OCI-M2 (cell line): ENCODE data around the gene CLEC12A.
"Not testable (repeated sequence)": the region's sequence is repeated elsewhere in the genome, so short reads cannot be mapped to it uniquely, and the experiment has no call there.

Experiments
- DNase-seq: peaks from one replicate; lab custom pipeline; 2025; ENCODE audit not compliant: unreplicated experiment; lab: John Stamatoyannopoulos, UW

Gene CLEC12A

GRCh38 chr12:9961901-9962300 lies 9.3 kb upstream of the CLEC12A start:
- no peak for DNase-seq

DNA sequence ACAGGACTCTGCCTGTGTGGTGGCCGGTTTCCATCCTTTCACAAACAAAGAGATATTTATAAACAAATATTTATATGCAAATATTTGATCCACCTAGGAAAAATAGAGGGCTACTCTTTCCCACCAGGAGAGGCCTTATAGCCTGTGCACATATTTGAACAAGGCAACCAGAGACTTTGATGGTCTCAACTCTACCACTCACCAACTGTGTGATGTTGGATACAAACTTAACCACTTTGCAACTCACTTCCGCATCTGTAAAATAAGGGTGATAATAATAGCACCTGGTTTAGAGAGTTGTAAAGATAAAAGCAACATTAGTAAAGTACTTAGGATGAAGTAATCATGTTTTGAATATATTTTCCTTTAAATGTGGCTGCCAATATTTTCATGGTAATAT lies 1.5 kb upstream of the CLEC12A start:
- DNase-seq, result no peak

DNA sequence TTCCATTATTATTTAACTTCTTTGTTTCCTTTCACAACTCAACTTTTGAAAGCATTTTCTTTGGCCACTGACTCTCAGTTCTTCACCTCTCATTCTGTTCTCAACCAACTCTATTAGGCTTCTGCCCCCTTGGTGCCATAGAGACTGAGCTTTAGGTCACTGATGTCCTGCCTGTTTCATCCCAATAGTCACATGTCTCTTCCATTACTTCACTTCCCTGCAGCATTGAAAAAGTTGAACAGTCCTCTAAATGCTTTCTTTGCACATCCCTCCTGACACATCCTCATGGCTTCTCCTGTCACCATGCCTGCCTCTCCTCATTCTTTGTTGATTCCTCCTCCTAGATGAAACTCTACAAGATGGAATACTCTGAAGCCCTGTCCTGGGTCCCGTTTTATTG lies 2.7 kb downstream of the CLEC12A start:
- no peak for DNase-seq

DNA sequence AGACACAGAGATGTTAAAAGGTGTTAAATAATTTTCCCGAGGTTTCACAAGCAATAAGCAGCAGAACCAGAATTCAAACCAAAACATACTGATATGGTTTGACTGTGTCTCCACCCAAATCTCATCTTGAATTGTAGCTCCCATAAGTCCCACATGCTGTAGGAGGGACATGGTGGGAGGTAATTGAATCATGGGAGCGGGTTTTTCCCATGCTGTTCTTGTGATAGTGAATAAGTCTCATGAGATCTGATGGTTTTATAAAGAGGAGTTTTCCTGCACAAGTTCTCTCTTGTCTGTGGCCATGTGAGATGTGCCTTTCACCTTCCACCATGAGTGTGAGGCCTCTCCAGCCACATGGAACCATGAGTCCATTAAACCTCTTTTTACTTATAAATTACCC lies 3.5 kb downstream of the CLEC12A start:
- DNase-seq, result not testable (repeated sequence)

- no peak for DNase-seq
Measured at GRCh38 chr12:9975614-9976013, 4.4 kb downstream of the CLEC12A start.

DNA sequence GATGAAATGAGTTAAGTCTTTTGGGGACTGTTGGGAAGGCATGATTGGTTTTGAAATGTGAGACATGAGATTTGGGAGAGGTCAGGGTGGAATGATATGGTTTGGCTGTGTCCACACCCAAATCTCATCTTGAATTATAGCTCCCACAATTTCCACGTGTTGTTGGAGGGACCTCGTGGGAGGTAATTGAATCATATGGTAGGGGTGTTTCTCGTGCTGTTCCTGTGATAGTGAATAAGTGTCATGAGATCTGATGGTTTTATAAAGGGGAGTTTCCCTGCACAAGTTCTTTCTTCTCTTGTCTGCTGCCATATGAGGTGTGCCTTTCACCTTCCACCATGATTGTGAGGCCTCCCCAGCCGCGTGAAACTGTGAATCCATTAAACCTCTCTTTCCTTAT lies 5.4 kb downstream of the CLEC12A start:
- not testable (repeated sequence) for DNase-seq

DNA sequence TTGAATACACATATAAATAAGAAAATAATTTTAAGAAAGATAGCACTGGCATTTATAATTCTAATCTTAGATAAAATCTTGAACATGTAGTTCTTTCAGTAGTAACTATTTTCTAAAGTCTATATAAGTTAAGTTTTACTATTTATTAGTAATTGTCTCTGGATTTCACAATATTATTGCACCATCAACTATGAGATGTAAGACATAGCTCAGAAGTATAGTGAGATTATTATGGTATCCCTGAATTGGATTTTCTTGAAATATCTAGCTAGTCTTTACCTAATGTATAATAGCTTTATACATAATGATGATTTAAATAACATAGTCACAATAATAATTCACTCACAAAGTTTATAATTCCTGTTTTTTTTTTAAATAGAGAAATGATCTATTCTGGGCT lies 6.7 kb downstream of the CLEC12A start:
- DNase-seq, result no peak

DNA sequence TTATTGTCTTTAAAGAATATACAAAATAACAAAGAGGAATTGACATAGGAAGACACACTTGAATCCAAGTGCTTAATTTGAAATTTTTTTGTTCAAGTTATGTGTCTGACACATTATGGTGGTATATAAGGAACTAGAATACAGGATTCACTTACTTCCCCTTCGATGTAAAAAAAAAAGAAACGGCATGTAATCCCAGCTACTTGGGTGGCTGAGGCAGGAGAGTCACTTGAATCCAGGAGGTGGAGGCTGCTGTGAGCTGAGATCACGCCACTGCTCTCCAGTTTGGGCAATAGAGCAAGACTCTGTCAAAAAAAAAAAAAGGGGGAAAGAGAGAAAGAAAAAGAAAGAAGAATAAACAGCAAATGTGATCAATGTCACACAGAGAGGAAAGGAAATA lies 8.9 kb downstream of the CLEC12A start:
- no peak for DNase-seq

- DNase-seq, result no peak
Measured at GRCh38 chr12:9991876-9992275, 20.7 kb downstream of the CLEC12A start.

- DNase-seq, result no peak
Measured at GRCh38 chr12:9992296-9992695, 21.1 kb downstream of the CLEC12A start.

GRCh38 chr12:9999016-9999415 lies 27.8 kb downstream of the CLEC12A start, which contains the start of gene CLEC1B:
TSS of gene CLEC1B (minus strand) at chr12:9999121. CDS start at chr12:9999100, 21 bp downstream.
- no peak for DNase-seq

- no peak for DNase-seq
Measured at GRCh38 chr12:10001171-10001776, 30.1 kb downstream of the CLEC12A start.

- no peak for DNase-seq
Measured at GRCh38 chr12:10012630-10013330, 41.6 kb downstream of the CLEC12A start.

GRCh38 chr12:10015450-10015849 lies 44.2 kb downstream of the CLEC12A start:
- no peak for DNase-seq

- DNase-seq, result no peak
Measured at GRCh38 chr12:10016881-10017280, 45.7 kb downstream of the CLEC12A start.

GRCh38 chr12:10018386-10018785 lies 47.2 kb downstream of the CLEC12A start:
- no peak for DNase-seq

GRCh38 chr12:10021342-10021741 lies 50.1 kb downstream of the CLEC12A start:
- DNase-seq, result no peak

GRCh38 chr12:10025236-10025635 lies 54.0 kb downstream of the CLEC12A start:
- DNase-seq, result no peak

DNA sequence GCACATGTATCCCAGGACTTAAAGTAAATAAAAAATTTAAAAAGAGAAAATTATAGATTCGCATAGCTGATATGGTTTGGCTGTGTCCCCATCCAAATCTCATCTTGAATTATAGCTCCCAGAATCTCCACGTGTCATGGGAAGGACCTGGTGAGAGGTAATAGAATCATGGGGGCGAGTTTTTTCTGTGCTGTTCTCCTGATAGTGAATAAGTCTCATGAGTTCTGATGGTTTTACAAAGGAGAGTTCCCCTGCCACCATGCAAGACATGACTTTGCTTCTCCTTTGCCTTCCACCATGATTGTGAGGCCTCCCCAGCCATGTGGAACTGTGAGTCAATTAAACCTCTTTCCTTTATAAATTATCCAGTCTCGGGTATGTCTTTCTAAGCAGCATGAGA lies 55.5 kb downstream of the CLEC12A start:
- DNase-seq, result not testable (repeated sequence)

DNA sequence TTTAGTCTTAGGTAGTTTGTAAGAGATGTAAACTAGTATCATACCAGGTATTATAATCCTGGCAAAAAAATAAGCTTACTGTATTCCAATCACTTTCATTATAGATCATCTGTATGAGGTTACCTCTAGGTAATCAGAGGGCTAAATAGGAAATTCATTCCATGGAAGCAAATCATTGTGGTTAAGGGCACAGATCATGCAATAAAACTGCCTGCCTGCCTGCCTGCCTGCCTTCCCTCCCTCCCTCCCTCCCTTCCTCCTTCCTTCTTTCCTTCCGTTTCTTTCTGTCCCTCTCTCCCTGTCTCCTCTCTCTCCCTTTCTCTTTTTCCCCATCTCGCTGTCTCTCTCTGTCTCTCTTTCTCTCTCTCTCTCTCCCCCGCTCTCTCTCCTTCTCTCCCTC lies 56.1 kb downstream of the CLEC12A start:
- DNase-seq, result no peak

- no peak for DNase-seq
Measured at GRCh38 chr12:10027721-10028120, 56.5 kb downstream of the CLEC12A start.

DNA sequence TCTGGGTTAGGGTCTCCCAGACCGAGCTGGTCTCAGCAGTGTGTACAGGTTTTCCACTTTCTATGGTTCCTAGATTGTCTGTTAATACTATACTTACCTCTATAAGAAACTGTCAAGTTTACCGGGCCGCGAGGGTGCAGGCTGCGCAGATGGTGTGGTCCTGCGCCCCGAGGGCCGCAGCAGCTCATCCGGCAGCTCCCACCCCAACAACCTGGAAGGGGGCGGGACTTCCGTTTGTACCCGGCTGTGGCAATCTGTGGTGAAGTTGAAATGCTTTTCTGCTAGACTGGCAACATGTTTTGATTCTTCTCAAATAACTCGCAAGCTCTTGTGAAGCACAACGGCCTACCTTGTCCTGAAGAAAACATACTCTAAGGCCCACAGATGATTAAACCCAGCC lies 59.2 kb downstream of the CLEC12A start, which contains the start of gene CLEC9A:
TSS of gene CLEC9A (plus strand) at position 237 of the 400 bp plus-strand sequence. CDS start 22,006 bp downstream, outside the sequence.
- no peak for DNase-seq

- no peak for DNase-seq
Measured at GRCh38 chr12:10031321-10031720, 60.1 kb downstream of the CLEC12A start.
